Loucy (cell line): ENCODE results near the gene ADGRL3.

ENCODE experiments used
- EZH2phosphoT487 ChIP-seq: fragments of 200-600 bp; IDR thresholded peaks from 2 replicates; pipeline ENCODE4 v1.6.1; 2018; ENCODE audit warnings: antibody characterized with exemption, mild to moderate bottlenecking, moderate library complexity, borderline replicate concordance
- TF ChIP-seq, protein P1 (sequence below): fragments of 200-600 bp; sonication (generic); conservative IDR thresholded peaks from 2 replicates; pipeline ENCODE4 v1.5.1; 2014; ENCODE audit warnings: mild to moderate bottlenecking, antibody characterized with exemption, low read length

DNA sequence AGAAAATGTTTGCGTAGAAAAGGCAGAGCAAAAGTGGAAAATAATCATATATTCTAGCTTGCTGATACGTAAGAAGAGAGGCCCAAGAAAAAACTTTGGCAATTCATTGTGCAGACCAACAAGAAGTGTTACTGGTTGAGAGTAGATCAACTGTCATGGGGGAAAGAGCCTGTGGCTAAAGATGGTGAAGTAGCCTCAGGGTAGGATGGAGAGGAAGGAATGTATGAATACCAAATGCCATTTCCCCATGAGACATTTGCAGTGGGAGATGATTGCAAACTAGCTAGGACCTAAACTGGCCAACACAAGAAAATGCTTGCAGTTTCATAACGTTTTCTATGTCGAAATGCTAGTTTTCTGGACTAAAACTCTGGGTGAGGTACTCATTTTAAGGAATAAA is 47.7 kb upstream of the ADGRL3 start:
- TF ChIP-seq, protein P1, sequence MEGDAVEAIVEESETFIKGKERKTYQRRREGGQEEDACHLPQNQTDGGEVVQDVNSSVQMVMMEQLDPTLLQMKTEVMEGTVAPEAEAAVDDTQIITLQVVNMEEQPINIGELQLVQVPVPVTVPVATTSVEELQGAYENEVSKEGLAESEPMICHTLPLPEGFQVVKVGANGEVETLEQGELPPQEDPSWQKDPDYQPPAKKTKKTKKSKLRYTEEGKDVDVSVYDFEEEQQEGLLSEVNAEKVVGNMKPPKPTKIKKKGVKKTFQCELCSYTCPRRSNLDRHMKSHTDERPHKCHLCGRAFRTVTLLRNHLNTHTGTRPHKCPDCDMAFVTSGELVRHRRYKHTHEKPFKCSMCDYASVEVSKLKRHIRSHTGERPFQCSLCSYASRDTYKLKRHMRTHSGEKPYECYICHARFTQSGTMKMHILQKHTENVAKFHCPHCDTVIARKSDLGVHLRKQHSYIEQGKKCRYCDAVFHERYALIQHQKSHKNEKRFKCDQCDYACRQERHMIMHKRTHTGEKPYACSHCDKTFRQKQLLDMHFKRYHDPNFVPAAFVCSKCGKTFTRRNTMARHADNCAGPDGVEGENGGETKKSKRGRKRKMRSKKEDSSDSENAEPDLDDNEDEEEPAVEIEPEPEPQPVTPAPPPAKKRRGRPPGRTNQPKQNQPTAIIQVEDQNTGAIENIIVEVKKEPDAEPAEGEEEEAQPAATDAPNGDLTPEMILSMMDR = no peak
- no peak for TF ChIP-seq EZH2phosphoT487
